HG02588 (cell line): ENCODE results near the gene PRR23C.

Experiments
- ATAC-seq: cut with Tn5 transposase; IDR thresholded peaks from one replicate; pipeline ENCODE4 v1.9.1; 2021; ENCODE audit warnings: mild to moderate bottlenecking, moderate library complexity; ENCODE audit not compliant: unreplicated experiment

Gene PRR23C

DNA sequence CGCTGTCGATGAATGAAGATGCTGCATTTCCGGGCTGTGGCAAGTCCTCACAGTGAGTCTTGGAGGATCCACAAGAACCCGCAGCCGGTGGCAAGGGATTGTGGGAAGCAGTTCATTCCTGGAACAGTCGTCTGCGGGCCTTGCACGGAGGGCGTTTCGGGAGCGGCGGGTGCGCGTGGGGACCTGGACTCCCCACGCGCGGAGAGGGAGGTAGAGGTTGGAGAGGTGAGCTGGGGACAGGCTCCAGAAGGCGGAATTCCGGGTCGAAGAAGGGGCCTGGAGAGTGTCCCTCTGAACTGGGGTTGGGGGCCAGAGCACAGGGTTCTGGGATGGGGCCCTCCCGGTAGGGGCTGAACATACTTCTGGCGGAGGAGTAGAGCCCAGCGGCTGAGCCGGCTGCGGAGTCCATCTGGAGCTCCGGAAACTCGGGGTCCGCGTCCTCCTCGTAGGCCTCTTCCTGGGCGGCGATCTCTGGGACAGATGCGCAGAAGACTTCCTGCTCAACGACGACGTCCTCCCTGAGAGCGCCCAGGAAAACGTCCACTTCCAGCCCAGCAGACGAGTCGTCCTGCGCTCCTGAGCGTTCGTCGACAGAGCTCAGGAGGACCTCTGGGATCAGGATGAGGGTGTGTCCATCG, 39.2 kb downstream of the PRR23C start:
- no peak for ATAC-seq

DNA sequence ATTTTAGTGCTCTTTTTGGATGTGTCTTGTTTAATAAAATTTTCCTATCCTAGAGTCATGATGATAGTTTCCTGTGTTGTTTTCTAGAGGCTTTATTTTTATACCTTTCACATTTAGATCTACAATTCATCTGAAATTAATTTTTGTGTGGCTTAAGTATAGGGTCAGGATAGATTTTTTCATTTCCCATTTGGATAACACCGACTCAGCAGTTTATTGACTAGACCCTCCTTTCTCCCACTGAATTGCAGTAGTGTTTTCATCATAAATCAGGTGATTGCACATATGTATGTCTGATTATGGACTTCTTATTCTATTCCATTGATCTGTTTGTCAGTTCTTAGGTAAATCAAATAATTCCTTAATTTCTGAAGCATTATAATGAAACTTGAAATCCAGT, 49.0 kb downstream of the PRR23C start:
- no peak for ATAC-seq
